ENCODE data around the gene PCDHA6. TPM values are rescaled to one million over a fixed set of nuclear protein-coding genes. Genes with fewer than 3 reads are reported as not detected.
"Not testable (repeated sequence)": the region's sequence is repeated elsewhere in the genome, so short reads cannot be mapped to it uniquely, and the experiment has no call there.

Gene PCDHA6
- total and polyA plus RNA-seq, 4 donors: 0.36 to 0.64 (median 0.45) TPM; not detected in 1

GRCh38 chr5:140833993-140834392 is 6.2 kb downstream of the PCDHA6 start, which contains the start of gene PCDHA7:
PCDHA7 (plus strand) TSS chr5:140834269; CDS start chr5:140834384, 115 bp downstream.
- Histone ChIP-seq H3K27me3 (ENCODE audit: control insufficient read depth in 1 of 2, insufficient read depth in 2 of 2, low read length in 1 of 2) (no peaks in the 10 kb centered on the region), H3K4me1 (ENCODE audit: control insufficient read depth in 1 of 2, insufficient read depth in 2 of 2, low read length in 2 of 2) (no peaks in the 10 kb centered on the region), H3K4me3 (ENCODE audit: low read length in 2 of 2) (no peak within 1 kb of the TSS), H3K36me3 (ENCODE audit: control insufficient read depth in 1 of 2, insufficient read depth in 2 of 2, low read length in 1 of 2) (no peaks in the 10 kb centered on the region), H3K27ac (ENCODE audit: low read depth in 1 of 2, low read length in 2 of 2) (no peak within 1 kb of the TSS), H3K9me3 (ENCODE audit: control insufficient read depth, low read length) (peaks cover 24% of the 10 kb centered on the region)
- no peak for ATAC-seq (ENCODE audit: low FRiP score)
- intact Hi-C loops (cut with DNase I): no loop called here
- 7 to 10% methylated on average over 8 of the region's 8 CpGs for whole genome bisulfite sequencing, 2 donors
- DNase-seq: no peak

- H3K36me3 ChIP-seq (ENCODE audit: control insufficient read depth in 1 of 2, insufficient read depth in 2 of 2, low read length in 1 of 2); H3K27me3 ChIP-seq (ENCODE audit: control insufficient read depth in 1 of 2, insufficient read depth in 2 of 2, low read length in 1 of 2); ATAC-seq (ENCODE audit: low FRiP score); DNase-seq; H3K4me3 ChIP-seq (ENCODE audit: low read length in 2 of 2); H3K27ac ChIP-seq (ENCODE audit: low read depth in 1 of 2, low read length in 2 of 2); H3K4me1 ChIP-seq (ENCODE audit: control insufficient read depth in 1 of 2, insufficient read depth in 2 of 2, low read length in 2 of 2); intact Hi-C loops (cut with DNase I): not testable (repeated sequence)
- WGBS, 2 donors: 12 to 16% methylated on average over 26 to 27 of the region's 38 CpGs
- H3K9me3 ChIP-seq (ENCODE audit: control insufficient read depth, low read length): peaks cover 21% of the 10 kb centered on the region
Measured at GRCh38 chr5:140834439-140835008, 6.8 kb downstream of the PCDHA6 start.

- Histone ChIP-seq H3K27me3 (ENCODE audit: control insufficient read depth in 1 of 2, insufficient read depth in 2 of 2, low read length in 1 of 2) (no peaks in the 10 kb centered on the region), H3K4me1 (ENCODE audit: control insufficient read depth in 1 of 2, insufficient read depth in 2 of 2, low read length in 2 of 2) (no peaks in the 10 kb centered on the region), H3K36me3 (ENCODE audit: control insufficient read depth in 1 of 2, insufficient read depth in 2 of 2, low read length in 1 of 2) (no peaks in the 10 kb centered on the region), H3K27ac (ENCODE audit: low read depth in 1 of 2, low read length in 2 of 2) (no peak overlapping the region), H3K9me3 (ENCODE audit: control insufficient read depth, low read length) (peaks cover 14% of the 10 kb centered on the region), H3K4me3 (ENCODE audit: low read length in 2 of 2) (no peak overlapping the region)
- no peak for ATAC-seq (ENCODE audit: low FRiP score)
- intact Hi-C loops (cut with DNase I): no loop called here
- WGBS, 2 donors: 33 to 36% methylated on average over 100 to 103 of the region's 103 CpGs
- DNase-seq: peak in 1 of 2 donors; percentile 71
Measured at GRCh38 chr5:140835622-140836510, 8.1 kb downstream of the PCDHA6 start.

- H3K36me3 ChIP-seq (ENCODE audit: control insufficient read depth in 1 of 2, insufficient read depth in 2 of 2, low read length in 1 of 2): no peaks in the 10 kb centered on the region
- no peaks in the 10 kb centered on the region for H3K4me1 ChIP-seq (ENCODE audit: control insufficient read depth in 1 of 2, insufficient read depth in 2 of 2, low read length in 2 of 2)
- no peak within 1 kb of the TSS for H3K27ac ChIP-seq (ENCODE audit: low read depth in 1 of 2, low read length in 2 of 2)
- 11 to 23% methylated on average over 44 to 47 of the region's 47 CpGs for WGBS, 2 donors
- intact Hi-C loops (cut with DNase I): no loop called here
- DNase-seq: no peak
- no peak for ATAC-seq (ENCODE audit: low FRiP score)
- no peak within 1 kb of the TSS for H3K4me3 ChIP-seq (ENCODE audit: low read length in 2 of 2)
- peaks cover 0 to 1% of the 10 kb centered on the region in 2 donors for H3K27me3 ChIP-seq (ENCODE audit: control insufficient read depth in 1 of 2, insufficient read depth in 2 of 2, low read length in 1 of 2)
- peaks cover 6% of the 10 kb centered on the region for H3K9me3 ChIP-seq (ENCODE audit: control insufficient read depth, low read length)
Measured at GRCh38 chr5:140840978-140841962, 13.5 kb downstream of the PCDHA6 start, which contains the start of gene PCDHA8. PCDHA8 (plus strand) TSS chr5:140841187; CDS start chr5:140841322, 135 bp downstream.

GRCh38 chr5:140842798-140843733 is 15.3 kb downstream of the PCDHA6 start:
- Histone ChIP-seq H3K9me3 (ENCODE audit: control insufficient read depth, low read length) (peaks cover 4% of the 10 kb centered on the region), H3K27me3 (ENCODE audit: control insufficient read depth in 1 of 2, insufficient read depth in 2 of 2, low read length in 1 of 2) (peaks cover 0 to 1% of the 10 kb centered on the region in 2 donors), H3K4me3 (ENCODE audit: low read length in 2 of 2) (no peak overlapping the region), H3K4me1 (ENCODE audit: control insufficient read depth in 1 of 2, insufficient read depth in 2 of 2, low read length in 2 of 2) (no peaks in the 10 kb centered on the region), H3K36me3 (ENCODE audit: control insufficient read depth in 1 of 2, insufficient read depth in 2 of 2, low read length in 1 of 2) (no peaks in the 10 kb centered on the region), H3K27ac (ENCODE audit: low read depth in 1 of 2, low read length in 2 of 2) (no peak overlapping the region)
- ATAC-seq (ENCODE audit: low FRiP score) (no peak), DNase-seq (peak in 1 of 2 donors; percentile 72)
- intact Hi-C loops (cut with DNase I): no loop called here
- WGBS, 2 donors: 38% methylated on average over 87 of the region's 87 CpGs; no CpG with 5 or more reads in 1 of the 2 donors

GRCh38 chr5:140848139-140849102 is 20.7 kb downstream of the PCDHA6 start, which contains the start of gene PCDHA9:
PCDHA9 (plus strand) TSS chr5:140848382; CDS start chr5:140848496, 114 bp downstream.
- intact Hi-C loops (cut with DNase I); H3K4me1 ChIP-seq (ENCODE audit: control insufficient read depth in 1 of 2, insufficient read depth in 2 of 2, low read length in 2 of 2); H3K4me3 ChIP-seq (ENCODE audit: low read length in 2 of 2); H3K27me3 ChIP-seq (ENCODE audit: control insufficient read depth in 1 of 2, insufficient read depth in 2 of 2, low read length in 1 of 2); DNase-seq; H3K27ac ChIP-seq (ENCODE audit: low read depth in 1 of 2, low read length in 2 of 2); ATAC-seq (ENCODE audit: low FRiP score); H3K36me3 ChIP-seq (ENCODE audit: control insufficient read depth in 1 of 2, insufficient read depth in 2 of 2, low read length in 1 of 2): not testable (repeated sequence)
- WGBS, 2 donors: 13% methylated on average over 46 of the region's 48 CpGs; no CpG with 5 or more reads in 1 of the 2 donors
- peaks cover 15% of the 10 kb centered on the region for H3K9me3 ChIP-seq (ENCODE audit: control insufficient read depth, low read length)
